GM23338 (cell line): ENCODE measurements around the gene WWOX. TPM values are rescaled to one million over a fixed set of nuclear protein-coding genes. Genes with fewer than 3 reads are reported as not detected.

Experiments used
- ATAC-seq: fragments of 200-7000 bp; cut with Tn5 transposase; 3 replicates; pipeline ENCODE4 v1.9.1; 2020
- DNase-seq: peaks from one replicate; pipeline ENCODE4 v3.0.0-alpha.2; 2015; ENCODE audit warnings: low spot score
- H2AFZ ChIP-seq: fragments of 200-600 bp; sonication (generic); 2 replicates; pipeline ENCODE4 v1.8.0; 2016; ENCODE audit warnings: antibody characterized with exemption, mild to moderate bottlenecking, moderate library complexity
- H3F3A ChIP-seq: fragments of 200-600 bp; sonication (generic); replicated peaks from 2 replicates; pipeline ENCODE4 v1.8.0; 2017; ENCODE audit warnings: antibody characterized with exemption, mixed run types, low read depth
- H3K27ac ChIP-seq: fragments of 200-600 bp; sonication (generic); 2 replicates; pipeline ENCODE4 v1.6.1; 2016; ENCODE audit warnings: low read depth
- H3K27me3 ChIP-seq: fragments of 200-600 bp; sonication (generic); 2 replicates; pipeline ENCODE4 v1.8.0; 2016; ENCODE audit warnings: mild to moderate bottlenecking, mixed run types, moderate library complexity; ENCODE audit not compliant: insufficient read depth
- H3K36me3 ChIP-seq: fragments of 200-600 bp; sonication (generic); 2 replicates; pipeline ENCODE4 v1.8.0; 2016; ENCODE audit warnings: mild to moderate bottlenecking; ENCODE audit not compliant: insufficient read depth
- H3K4me1 ChIP-seq: fragments of 200-600 bp; sonication (generic); 2 replicates; pipeline ENCODE4 v1.8.0; 2016; ENCODE audit warnings: mild to moderate bottlenecking, moderate library complexity; ENCODE audit not compliant: insufficient read depth
- H3K4me2 ChIP-seq: fragments of 200-600 bp; sonication (generic); 2 replicates; pipeline ENCODE4 v1.7.1; 2017; ENCODE audit warnings: mixed run types
- H3K4me3 ChIP-seq: fragments of 200-600 bp; sonication (generic); 2 replicates; pipeline ENCODE4 v1.6.1; 2016; ENCODE audit warnings: mixed run types
- H3K79me2 ChIP-seq: fragments of 200-600 bp; sonication (generic); replicated peaks from 2 replicates; pipeline ENCODE4 v1.8.0; 2017; ENCODE audit warnings: mild to moderate bottlenecking; ENCODE audit not compliant: insufficient read depth
- H3K9me2 ChIP-seq: fragments of 200-600 bp; sonication (generic); 2 replicates; pipeline ENCODE4 v1.8.0; 2017; ENCODE audit not compliant: insufficient read depth
- H4K20me1 ChIP-seq: fragments of 200-600 bp; sonication (generic); replicated peaks from 2 replicates; pipeline ENCODE4 v1.8.0; 2017; ENCODE audit warnings: mild to moderate bottlenecking; ENCODE audit not compliant: insufficient read depth
- H3K27ac Mint-ChIP-seq: 2 replicates; pipeline ENCODE4 v1.8.0; 2020; ENCODE audit warnings: inconsistent platforms, mild to moderate bottlenecking, moderate library complexity, mixed read lengths
- H3K27me3 Mint-ChIP-seq: 3 replicates; pipeline ENCODE4 v1.8.0; 2022; ENCODE audit warnings: low read depth, mild to moderate bottlenecking, moderate library complexity, mixed read lengths, inconsistent platforms; ENCODE audit not compliant: insufficient read depth, poor library complexity
- H3K36me3 Mint-ChIP-seq: 3 replicates; pipeline ENCODE4 v1.8.0; 2021; ENCODE audit warnings: low read depth, mild to moderate bottlenecking, inconsistent platforms, moderate library complexity, mixed read lengths
- H3K4me1 Mint-ChIP-seq: 3 replicates; pipeline ENCODE4 v1.8.0; 2020; ENCODE audit warnings: mild to moderate bottlenecking, inconsistent platforms, mixed read lengths
- H3K4me3 Mint-ChIP-seq: 3 replicates; pipeline ENCODE4 v1.8.0; 2021; ENCODE audit warnings: moderate library complexity, mild to moderate bottlenecking, inconsistent platforms, mixed read lengths
- H3K9me3 Mint-ChIP-seq: 3 replicates; pipeline ENCODE4 v1.8.0; 2020; ENCODE audit warnings: moderate library complexity, mild to moderate bottlenecking, inconsistent platforms, mixed read lengths
- EZH2phosphoT487 ChIP-seq: fragments of 200-600 bp; sonication (generic); IDR thresholded peaks from one replicate; pipeline ENCODE4 v1.8.1; 2018; ENCODE audit warnings: antibody characterized with exemption; ENCODE audit not compliant: unreplicated experiment
- JUNB ChIP-seq: IDR thresholded peaks from one replicate; pipeline ENCODE4 v1.6.1; 2016; ENCODE audit warnings: antibody characterized with exemption; ENCODE audit not compliant: unreplicated experiment
- NANOG ChIP-seq: IDR thresholded peaks from 2 replicates; pipeline ENCODE4 v1.6.1; 2016; ENCODE audit warnings: antibody characterized with exemption, borderline replicate concordance
- REST ChIP-seq: IDR thresholded peaks from one replicate; pipeline ENCODE4 v1.6.1; 2018; ENCODE audit warnings: antibody characterized with exemption; ENCODE audit not compliant: unreplicated experiment
- polyA plus RNA-seq: library from polyadenylated mRNA; unstranded; fragments of >200 nt; fragmentation: Nextera tagmentation; extraction: Ambion mirVana; gene quantifications from 2 replicates; pipeline ENCODE4 v1.2.1, GENCODE V29; 2016
- total RNA-seq: library from RNA; depleted of rRNA; stranded (reverse); fragments of >200 nt; shearing (Covaris generic); gene quantifications from 2 replicates; pipeline ENCODE4 v1.2.3, GENCODE V29; 2014
- TF ChIP-seq, protein P1 (sequence below): IDR thresholded peaks from 2 replicates; pipeline ENCODE4 v1.6.1; 2016; ENCODE audit warnings: antibody characterized with exemption

Gene WWOX
- total and polyA plus RNA-seq, 2 experiments from 2014 or later = 10.0 to 19.3 TPM

- TF ChIP-seq REST (no peak), JUNB (no peak)
Measured at GRCh38 chr16:79100447-79100846, 1001.0 kb downstream of the WWOX start (continued).

DNA sequence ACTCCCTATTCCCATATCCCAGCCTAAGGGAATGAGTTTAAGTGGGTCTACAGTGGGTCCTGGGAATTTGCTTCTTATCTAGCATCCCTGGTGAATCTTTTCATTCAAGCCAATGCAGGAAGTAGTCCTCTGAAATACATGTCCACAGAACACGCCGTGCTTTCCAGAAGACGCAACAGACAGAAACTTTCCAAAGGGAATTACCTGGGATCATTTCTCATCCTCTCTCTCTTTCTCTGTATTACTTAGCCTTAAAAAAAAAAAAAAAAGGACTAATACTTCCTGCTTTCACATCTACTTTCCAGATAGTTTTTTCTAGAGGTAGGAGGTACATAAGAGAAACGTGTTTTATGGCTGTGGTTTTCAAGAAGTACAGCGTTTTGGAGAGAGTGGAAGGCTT is 1002.0 kb downstream of the WWOX start:
- peaks cover 4% of the 10 kb centered on the region for H3K27me3 Mint-ChIP-seq
- ATAC-seq (no peak), DNase-seq (no peak)
- H2AFZ ChIP-seq = no peak overlapping the region
- H3K9me3 Mint-ChIP-seq = no peaks in the 10 kb centered on the region
- peaks cover 42% of the 10 kb centered on the region for H3K4me1 ChIP-seq
- H3K36me3 ChIP-seq = no peaks in the 10 kb centered on the region
- no peak overlapping the region for H3K4me3 Mint-ChIP-seq
- no peaks in the 10 kb centered on the region for H3K27me3 ChIP-seq
- no peaks in the 10 kb centered on the region for H3K36me3 Mint-ChIP-seq
- TF ChIP-seq, protein P1, sequence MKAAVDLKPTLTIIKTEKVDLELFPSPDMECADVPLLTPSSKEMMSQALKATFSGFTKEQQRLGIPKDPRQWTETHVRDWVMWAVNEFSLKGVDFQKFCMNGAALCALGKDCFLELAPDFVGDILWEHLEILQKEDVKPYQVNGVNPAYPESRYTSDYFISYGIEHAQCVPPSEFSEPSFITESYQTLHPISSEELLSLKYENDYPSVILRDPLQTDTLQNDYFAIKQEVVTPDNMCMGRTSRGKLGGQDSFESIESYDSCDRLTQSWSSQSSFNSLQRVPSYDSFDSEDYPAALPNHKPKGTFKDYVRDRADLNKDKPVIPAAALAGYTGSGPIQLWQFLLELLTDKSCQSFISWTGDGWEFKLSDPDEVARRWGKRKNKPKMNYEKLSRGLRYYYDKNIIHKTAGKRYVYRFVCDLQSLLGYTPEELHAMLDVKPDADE = no peak
- TF ChIP-seq NANOG = no peak
- TF ChIP-seq EZH2phosphoT487 = no peak
- no peak for TF ChIP-seq REST
- TF ChIP-seq JUNB = no peak
- no peaks in the 10 kb centered on the region for H3F3A ChIP-seq
- no peaks in the 10 kb centered on the region for H3K79me2 ChIP-seq
- H3K27ac Mint-ChIP-seq = no peak overlapping the region
- peaks cover 5% of the 10 kb centered on the region; the same call in 1 of the 2 replicates for H3K9me2 ChIP-seq
- no peak overlapping the region for H3K4me3 ChIP-seq
- H3K4me2 ChIP-seq = no peak overlapping the region
- H3K27ac ChIP-seq = no peak overlapping the region
- no peaks in the 10 kb centered on the region for H4K20me1 ChIP-seq
- peaks cover 45% of the 10 kb centered on the region for H3K4me1 Mint-ChIP-seq
